ENCODE measurements around the gene IQSEC2.

DNA sequence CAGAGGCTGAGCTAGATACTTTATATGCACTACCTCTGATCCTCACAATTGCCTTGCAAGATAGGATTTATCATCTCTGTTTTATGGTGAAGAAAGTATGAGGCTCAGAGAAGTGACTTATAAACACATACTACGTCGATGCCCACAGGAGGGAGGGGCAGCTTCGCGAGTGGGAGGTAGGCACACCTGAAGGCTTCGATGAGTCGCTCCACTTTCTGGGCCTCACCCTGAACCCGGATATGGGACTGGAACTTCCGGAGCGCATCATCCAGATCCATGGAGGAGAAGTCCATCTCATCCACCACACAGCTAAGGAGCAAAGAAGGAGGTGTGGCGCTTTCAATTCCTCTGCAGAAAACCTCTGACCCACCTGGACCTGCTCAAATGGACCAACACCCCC, 33.5 kb downstream of the IQSEC2 start:
- TF ChIP-seq ZNF704 (tag by site-specific recombination; IDR thresholded peaks at IDR 0.05) (no peak), CTCF (tag by site-specific recombination; IDR thresholded peaks at IDR 0.05) (no peak), ZNF670 (tag by site-specific recombination; IDR thresholded peaks at IDR 0.05; ENCODE audit: low read depth) (no peak), PRDM1 (tag by site-specific recombination; IDR thresholded peaks at IDR 0.05) (no peak)
